Natural killer cell treated with Interleukin-12 subunit alpha and Interleukin-12 subunit beta and Interleukin-15 and Interleukin-18, amount 100 ng/mL, for 72 hours (primary cell): ENCODE results near the gene BCR. TPM values are rescaled to one million over a fixed set of nuclear protein-coding genes. Genes with fewer than 3 reads are reported as not detected.
A peak's percentile ranks its signal among the peaks of the same experiment; 100 is the strongest.

ENCODE experiments used
- ATAC-seq, 2 donors: fragments of 150-1000 bp; cut with Tn5 transposase in 1 of 2; sonication (Bioruptor Pico), chemical (Tn5 transposase) in 1 of 2; 2 replicates each; pipeline ENCODE4 v1.10.0; 2021
- DNase-seq: peaks from one replicate; pipeline ENCODE4 v3.0.0; 2022; ENCODE audit warnings: low spot score
- H3K27ac Mint-ChIP-seq, 2 donors: 1 replicate in 1 of 2; 2 replicates in 1 of 2; pipeline ENCODE4 v1.8.0; 2022; ENCODE audit warnings: mixed read lengths in 2 of 2, mild to moderate bottlenecking in 1 of 2, moderate library complexity in 1 of 2
- H3K27me3 Mint-ChIP-seq, 2 donors: 1 replicate in 1 of 2; 2 replicates in 1 of 2; pipeline ENCODE4 v1.8.0; 2022; ENCODE audit warnings: mixed read lengths in 2 of 2
- H3K36me3 Mint-ChIP-seq: one replicate; pipeline ENCODE4 v1.8.0; 2022; ENCODE audit warnings: mixed read lengths
- H3K4me1 Mint-ChIP-seq, 2 donors: 1 replicate in 1 of 2; 2 replicates in 1 of 2; pipeline ENCODE4 v1.8.0; 2022; ENCODE audit warnings: low read depth in 2 of 2, mixed read lengths in 2 of 2, mild to moderate bottlenecking in 1 of 2
- H3K4me3 Mint-ChIP-seq: one replicate; pipeline ENCODE4 v1.8.0; 2022; ENCODE audit warnings: mixed read lengths
- H3K9me3 Mint-ChIP-seq: 2 replicates; pipeline ENCODE4 v1.8.0; 2022; ENCODE audit warnings: mixed read lengths
- total RNA-seq, 2 donors: library from RNA; stranded (reverse); gene quantifications; one replicate each; pipeline ENCODE4 v1.2.3, GENCODE V29; 2022

The BCR gene
- total RNA-seq, 2 donors from 2014 or later: 55.4 to 65.8 TPM

- DNase-seq: no peak
- peak overlapping the region; percentile 73 to 78 for H3K27ac Mint-ChIP-seq
- H3K36me3 Mint-ChIP-seq: no peaks in the 10 kb centered on the region
- no peaks in the 10 kb centered on the region for H3K27me3 Mint-ChIP-seq
- ATAC-seq: no peak
- H3K4me1 Mint-ChIP-seq: peaks cover 35 to 39% of the 10 kb centered on the region in 2 donors
- H3K4me3 Mint-ChIP-seq: peak overlapping the region; percentile 55
- no peaks in the 10 kb centered on the region for H3K9me3 Mint-ChIP-seq
Observed at GRCh38 chr22:23264610-23265367, 84.5 kb downstream of the BCR start.

DNA sequence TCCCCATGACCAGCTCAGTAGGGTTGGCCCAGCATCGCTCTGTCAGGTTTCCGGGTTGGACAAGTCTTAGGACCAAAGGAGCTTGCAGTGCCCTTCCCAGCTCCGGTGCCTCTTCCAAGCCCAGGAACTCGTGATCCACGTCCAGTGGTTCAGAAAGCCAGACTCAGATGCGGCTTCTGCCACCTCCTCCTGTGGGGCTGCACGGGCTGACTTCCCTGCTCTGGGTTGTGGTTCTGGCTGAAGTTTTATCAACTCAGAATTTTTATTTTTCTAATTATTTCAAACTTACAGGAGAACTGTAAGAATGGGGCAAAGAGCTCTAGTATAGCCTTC lies 85.0 kb downstream of the BCR start:
- Mint-ChIP-seq H3K27me3 (no peaks in the 10 kb centered on the region), H3K36me3 (no peaks in the 10 kb centered on the region), H3K9me3 (no peaks in the 10 kb centered on the region), H3K27ac (peak overlapping the region; percentile 73 to 78), H3K4me1 (peaks cover 36 to 37% of the 10 kb centered on the region in 2 donors), H3K4me3 (peak overlapping the region; percentile 42)
- no peak for ATAC-seq
- DNase-seq: no peak

- ATAC-seq (no peak), DNase-seq (no peak)
- Mint-ChIP-seq H3K4me3 (no peak overlapping the region), H3K9me3 (no peaks in the 10 kb centered on the region), H3K36me3 (no peaks in the 10 kb centered on the region), H3K27me3 (no peaks in the 10 kb centered on the region), H3K4me1 (peaks cover 36 to 40% of the 10 kb centered on the region in 2 donors), H3K27ac (peak overlapping the region in 1 of 2 donors; percentile 78)
Observed at GRCh38 chr22:23266780-23267179, 86.5 kb downstream of the BCR start.

DNA sequence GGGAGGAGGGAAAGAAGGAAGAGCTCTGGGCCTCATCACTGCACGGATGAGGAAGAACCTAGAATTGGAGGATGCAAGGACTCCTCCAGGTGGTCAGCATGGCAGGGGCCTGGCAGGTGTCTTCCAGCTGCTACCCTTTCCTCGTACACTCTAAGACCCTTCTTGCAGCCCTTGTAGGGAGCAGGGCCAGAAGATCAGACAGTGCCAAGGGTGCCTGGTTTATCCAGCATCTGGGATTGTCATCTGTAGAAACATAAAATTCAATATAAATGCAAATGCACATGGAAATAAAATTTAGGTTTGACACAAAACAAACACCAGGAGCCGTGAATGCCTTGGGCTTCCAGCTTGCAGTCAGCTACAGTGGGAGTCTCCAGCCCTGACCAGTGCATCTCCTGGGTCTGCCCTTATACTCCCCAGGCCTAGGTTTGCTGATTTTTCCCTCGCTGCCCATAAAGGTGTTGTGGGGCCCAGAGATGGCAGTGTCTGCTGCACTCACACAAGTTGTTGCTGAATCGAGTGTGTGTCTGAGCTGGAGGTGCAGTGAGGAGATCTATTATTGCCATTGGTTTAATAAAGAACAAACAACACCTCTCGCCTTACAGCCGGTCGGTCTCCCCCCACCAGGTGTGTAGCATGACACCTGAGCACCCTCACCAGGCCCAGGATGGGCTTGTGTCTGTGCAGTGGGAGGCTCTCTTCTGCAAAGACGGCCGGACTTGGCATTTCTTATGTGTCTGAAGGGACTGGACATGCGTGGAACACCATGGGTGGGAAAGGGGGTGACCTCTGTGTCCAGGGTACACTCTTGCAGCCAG lies 87.1 kb downstream of the BCR start:
- no peaks in the 10 kb centered on the region for H3K27me3 Mint-ChIP-seq
- no peak overlapping the region for H3K27ac Mint-ChIP-seq
- no peak overlapping the region for H3K4me3 Mint-ChIP-seq
- DNase-seq: no peak
- ATAC-seq: no peak
- H3K4me1 Mint-ChIP-seq: peaks cover 36 to 40% of the 10 kb centered on the region in 2 donors
- H3K9me3 Mint-ChIP-seq: no peaks in the 10 kb centered on the region
- H3K36me3 Mint-ChIP-seq: no peaks in the 10 kb centered on the region

GRCh38 chr22:23268139-23268712 lies 87.9 kb downstream of the BCR start:
- Mint-ChIP-seq H3K4me1 (peaks cover 35 to 39% of the 10 kb centered on the region in 2 donors), H3K36me3 (no peaks in the 10 kb centered on the region), H3K4me3 (no peak overlapping the region), H3K27ac (peak overlapping the region; percentile 60 to 75), H3K27me3 (no peaks in the 10 kb centered on the region), H3K9me3 (no peaks in the 10 kb centered on the region)
- DNase-seq: no peak
- ATAC-seq: no peak

DNA sequence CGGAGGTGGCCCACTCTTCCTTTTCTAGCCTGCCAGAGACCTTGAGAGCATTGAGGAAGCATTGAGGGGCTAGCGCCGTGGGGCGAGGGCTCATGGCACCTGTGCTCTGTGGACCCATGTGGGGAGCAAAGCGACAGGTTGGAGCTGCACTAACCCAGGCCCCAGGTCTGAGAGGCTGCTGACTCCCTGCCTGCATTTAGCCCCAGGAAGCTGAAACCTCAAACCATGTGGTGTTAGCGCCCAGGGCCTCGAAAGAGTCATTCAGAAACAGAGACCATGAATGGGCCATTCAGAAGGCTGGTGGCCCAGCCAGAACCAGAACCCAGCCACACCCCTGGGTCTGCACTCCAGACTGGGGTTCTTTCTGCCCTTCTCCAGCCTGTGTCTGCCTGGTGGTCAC lies 88.6 kb downstream of the BCR start:
- H3K36me3 Mint-ChIP-seq: no peaks in the 10 kb centered on the region
- no peaks in the 10 kb centered on the region for H3K27me3 Mint-ChIP-seq
- H3K9me3 Mint-ChIP-seq: no peaks in the 10 kb centered on the region
- peak overlapping the region; percentile 60 to 75 for H3K27ac Mint-ChIP-seq
- H3K4me3 Mint-ChIP-seq: peak overlapping the region; percentile 65
- DNase-seq: peak; percentile 73
- ATAC-seq: peak; percentile 69 to 70
- H3K4me1 Mint-ChIP-seq: peaks cover 28 to 33% of the 10 kb centered on the region in 2 donors

- DNase-seq: no peak
- H3K9me3 Mint-ChIP-seq: no peaks in the 10 kb centered on the region
- H3K4me1 Mint-ChIP-seq: peaks cover 22 to 27% of the 10 kb centered on the region in 2 donors
- ATAC-seq: no peak
- H3K36me3 Mint-ChIP-seq: no peaks in the 10 kb centered on the region
- H3K27me3 Mint-ChIP-seq: no peaks in the 10 kb centered on the region
- no peak overlapping the region for H3K4me3 Mint-ChIP-seq
- H3K27ac Mint-ChIP-seq: peak overlapping the region in 1 of 2 donors; percentile 75
Observed at GRCh38 chr22:23269441-23270211, 89.3 kb downstream of the BCR start.

DNA sequence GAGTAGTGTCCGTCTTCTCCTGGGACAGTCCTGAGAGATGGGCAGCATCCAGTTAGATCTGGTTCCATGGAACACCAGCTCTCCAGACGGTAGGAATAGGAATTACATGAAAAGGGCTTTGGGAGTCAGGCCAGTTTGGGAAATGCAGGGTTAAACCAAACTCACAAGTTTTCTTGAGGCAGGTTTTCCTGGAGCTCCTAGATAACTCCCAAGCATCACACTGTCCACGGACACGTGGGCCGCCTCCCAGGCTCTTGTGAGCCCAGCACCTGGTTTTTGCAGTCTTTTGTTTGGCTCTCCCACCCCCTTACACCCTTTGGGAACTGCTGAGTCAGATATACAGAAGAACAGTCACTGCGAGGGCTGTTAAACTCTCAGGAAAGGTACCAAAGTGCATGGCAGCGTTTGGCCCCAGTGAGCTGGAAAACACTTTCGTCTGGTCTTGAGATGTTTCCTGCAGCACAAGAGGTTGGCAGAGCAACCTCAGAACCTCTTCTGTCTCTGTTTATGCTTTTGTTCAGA lies 90.0 kb downstream of the BCR start:
- no peaks in the 10 kb centered on the region for H3K27me3 Mint-ChIP-seq
- no peaks in the 10 kb centered on the region for H3K9me3 Mint-ChIP-seq
- no peak overlapping the region for H3K27ac Mint-ChIP-seq
- no peaks in the 10 kb centered on the region for H3K36me3 Mint-ChIP-seq
- no peak overlapping the region for H3K4me3 Mint-ChIP-seq
- DNase-seq (no peak), ATAC-seq (no peak)
- H3K4me1 Mint-ChIP-seq: peaks cover 22 to 27% of the 10 kb centered on the region in 2 donors

DNA sequence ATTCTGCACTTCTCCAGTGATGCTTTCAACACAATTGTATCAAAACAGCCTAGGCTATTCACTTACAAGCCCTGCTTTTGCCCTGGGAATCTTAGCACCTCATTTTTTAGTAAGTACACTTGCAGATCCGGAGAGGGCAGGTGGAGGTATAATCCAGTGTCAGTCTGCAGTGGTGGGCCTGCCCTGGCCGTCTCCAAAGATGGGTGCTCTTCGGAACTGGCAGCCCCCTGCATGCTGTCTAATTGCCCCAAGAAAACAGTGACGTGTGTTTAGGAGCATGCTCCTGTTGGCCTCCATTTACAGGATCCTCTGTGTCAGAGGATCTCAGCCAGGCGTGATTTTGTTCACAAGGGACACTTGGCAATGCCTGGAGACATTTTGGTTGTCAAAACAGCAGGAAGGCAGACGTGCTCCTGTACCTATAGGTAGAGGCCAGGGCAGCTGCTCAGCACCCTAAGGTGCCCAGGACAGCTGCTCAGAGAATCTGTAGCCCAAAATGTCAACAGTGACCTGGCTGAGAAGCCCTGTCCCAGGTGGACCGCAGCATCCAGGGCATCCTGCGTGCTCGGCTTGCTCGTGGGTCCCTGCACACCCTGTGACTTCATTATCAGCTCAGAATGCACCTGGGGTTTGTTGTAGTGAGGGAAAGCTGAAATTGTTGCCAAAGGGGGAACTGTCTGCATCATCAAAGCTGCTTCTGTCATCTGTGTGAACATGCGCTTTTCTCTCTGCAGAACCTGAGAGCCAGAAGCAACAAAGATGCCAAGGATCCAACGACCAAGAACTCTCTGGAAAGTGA lies 90.7 kb downstream of the BCR start:
- peaks cover 16 to 25% of the 10 kb centered on the region in 2 donors for H3K4me1 Mint-ChIP-seq
- no peak overlapping the region for H3K4me3 Mint-ChIP-seq
- no peaks in the 10 kb centered on the region for H3K9me3 Mint-ChIP-seq
- ATAC-seq: no peak
- H3K27me3 Mint-ChIP-seq: no peaks in the 10 kb centered on the region
- H3K27ac Mint-ChIP-seq: no peak overlapping the region
- no peak for DNase-seq
- H3K36me3 Mint-ChIP-seq: no peaks in the 10 kb centered on the region

DNA sequence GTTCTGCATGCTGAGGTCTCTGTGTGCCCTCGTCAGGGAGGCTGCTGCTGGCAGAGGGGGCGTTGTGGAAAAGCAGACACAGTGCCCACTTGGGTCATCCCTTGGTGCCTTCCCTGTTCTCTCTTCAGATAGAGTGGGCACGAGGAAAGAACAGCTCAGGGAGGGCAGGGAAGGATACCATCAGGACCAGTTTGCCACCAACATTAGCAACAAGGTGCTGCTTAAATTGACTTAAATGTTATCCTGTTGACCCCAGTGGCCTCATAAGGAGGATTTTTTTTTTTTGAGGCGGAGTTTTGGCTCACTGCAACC lies 91.2 kb downstream of the BCR start:
- H3K9me3 Mint-ChIP-seq: no peaks in the 10 kb centered on the region
- ATAC-seq (no peak), DNase-seq (no peak)
- peaks cover 15 to 24% of the 10 kb centered on the region in 2 donors for H3K4me1 Mint-ChIP-seq
- H3K27ac Mint-ChIP-seq: no peak overlapping the region
- no peaks in the 10 kb centered on the region for H3K36me3 Mint-ChIP-seq
- no peaks in the 10 kb centered on the region for H3K27me3 Mint-ChIP-seq
- H3K4me3 Mint-ChIP-seq: no peak overlapping the region

DNA sequence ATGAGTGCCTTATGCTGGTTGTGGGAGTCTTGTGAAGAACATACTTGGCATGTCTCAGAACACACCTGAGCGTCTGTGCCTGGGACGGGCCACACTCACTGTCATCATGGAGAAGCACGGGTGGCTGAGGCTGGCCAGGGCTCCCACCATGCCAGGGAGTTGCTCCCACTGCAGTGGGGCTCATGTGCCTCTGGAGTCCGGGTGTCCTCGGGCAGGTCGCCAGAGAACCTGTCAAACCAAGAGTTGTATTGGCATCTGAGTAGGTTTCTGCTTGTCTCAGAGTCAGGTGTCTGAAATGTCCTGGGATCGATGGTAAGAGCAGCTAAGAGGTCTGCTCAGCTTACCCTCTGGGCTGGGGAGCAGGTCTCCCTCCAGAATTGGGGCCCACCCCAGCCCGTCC lies 92.1 kb downstream of the BCR start:
- Mint-ChIP-seq H3K4me1 (peaks cover 15 to 22% of the 10 kb centered on the region in 2 donors), H3K27me3 (no peaks in the 10 kb centered on the region), H3K9me3 (no peaks in the 10 kb centered on the region), H3K36me3 (no peaks in the 10 kb centered on the region), H3K4me3 (no peak overlapping the region), H3K27ac (no peak overlapping the region)
- ATAC-seq (no peak), DNase-seq (no peak)

- Mint-ChIP-seq H3K4me3 (no peak overlapping the region), H3K27me3 (no peaks in the 10 kb centered on the region), H3K9me3 (no peaks in the 10 kb centered on the region), H3K4me1 (peaks cover 15 to 24% of the 10 kb centered on the region in 2 donors), H3K27ac (no peak overlapping the region), H3K36me3 (no peaks in the 10 kb centered on the region)
- DNase-seq (no peak), ATAC-seq (no peak)
Observed at GRCh38 chr22:23272834-23273233, 92.5 kb downstream of the BCR start.
